ENCODE measurements around the gene COPS9.

The COPS9 gene

GRCh38 chr2:240127911-240128607 is 8.0 kb downstream of the COPS9 start:
- no peak for TF ChIP-seq CTCF (IDR thresholded peaks at IDR 0.05; ENCODE audit: extremely low read depth, missing control alignments)
- no peak for DNase-seq (ENCODE audit: low spot score)

- no peak for DNase-seq (ENCODE audit: low spot score)
- no peak for TF ChIP-seq CTCF (IDR thresholded peaks at IDR 0.05; ENCODE audit: extremely low read depth, missing control alignments)
Observed at GRCh38 chr2:240127191-240127750, 8.8 kb downstream of the COPS9 start.

GRCh38 chr2:240126731-240127130 is 9.4 kb downstream of the COPS9 start:
- no peak for DNase-seq (ENCODE audit: low spot score)
- no peak for TF ChIP-seq CTCF (IDR thresholded peaks at IDR 0.05; ENCODE audit: extremely low read depth, missing control alignments)

- no peak for TF ChIP-seq CTCF (IDR thresholded peaks at IDR 0.05; ENCODE audit: extremely low read depth, missing control alignments)
Observed at GRCh38 chr2:240125742-240126141, 10.4 kb downstream of the COPS9 start.

GRCh38 chr2:240124651-240125030 is 11.5 kb downstream of the COPS9 start:
- TF ChIP-seq CTCF (IDR thresholded peaks at IDR 0.05; ENCODE audit: extremely low read depth, missing control alignments), result no peak
- DNase-seq (ENCODE audit: low spot score), result no peak

More at GRCh38 chr2:240125742-240126141, 10.4 kb downstream of the COPS9 start:
- no peak for DNase-seq (ENCODE audit: low spot score)

- DNase-seq (ENCODE audit: low spot score), result no peak
- no peak for TF ChIP-seq CTCF (IDR thresholded peaks at IDR 0.05; ENCODE audit: extremely low read depth, missing control alignments)
Observed at GRCh38 chr2:240123821-240124650, 12.1 kb downstream of the COPS9 start.

GRCh38 chr2:240121675-240122074 is 14.4 kb downstream of the COPS9 start:
- DNase-seq (ENCODE audit: low spot score), result no peak
- no peak for TF ChIP-seq CTCF (IDR thresholded peaks at IDR 0.05; ENCODE audit: extremely low read depth, missing control alignments)
